BJ (cell line): Measurements from ENCODE around the gene ZC3H12D. TPM values are rescaled to one million over a fixed set of nuclear protein-coding genes. Genes with fewer than 3 reads are reported as not detected.

Source experiments
- CTCF ChIA-PET: fragments of 350-600 bp; formaldehyde crosslinking; extraction: SDS; loops from one replicate; lab custom pipeline; 2021; ENCODE audit warnings: antibody characterized with exemption, inconsistent platforms; lab: Yijun Ruan, JAX
- POLR2A ChIA-PET: fragments of 300-600 bp; sonication (Branson Sonifier 250); formaldehyde crosslinking; extraction: SDS; loops from one replicate; lab custom pipeline; 2021; ENCODE audit warnings: antibody characterized with exemption; lab: Charles Lee
- DNase-seq: peaks from one replicate; pipeline ENCODE4 v3.0.0-alpha.2; 2011; ENCODE audit warnings: low read depth
- H3K27me3 ChIP-seq: 2 replicates; pipeline ENCODE4 v1.6.0; 2011; ENCODE audit warnings: low read length; ENCODE audit not compliant: control insufficient read depth, insufficient read depth
- H3K36me3 ChIP-seq: 2 replicates; pipeline ENCODE4 v1.5.1; 2011; ENCODE audit warnings: low read length; ENCODE audit not compliant: control insufficient read depth, insufficient read depth
- H3K4me3 ChIP-seq: 2 replicates; pipeline ENCODE4 v1.5.1; 2011; ENCODE audit warnings: low read depth, mild to moderate bottlenecking, control low read depth, low read length
- polyA plus RNA-seq: library from polyadenylated mRNA; depleted of rRNA; stranded (reverse); fragments of >200 nt; gene quantifications from 2 replicates; pipeline ENCODE4 v1.2.3, GENCODE V29; 2011
- TF ChIP-seq, protein P1 (sequence below): IDR thresholded peaks from 2 replicates; pipeline ENCODE4 v1.5.1; 2011; ENCODE audit warnings: low read depth, mild to moderate bottlenecking, control low read depth, inconsistent platforms, low read length, moderate library complexity; ENCODE audit not compliant: insufficient read depth

Gene ZC3H12D
- polyA plus RNA-seq, 1 experiment: 0.04 TPM

DNA sequence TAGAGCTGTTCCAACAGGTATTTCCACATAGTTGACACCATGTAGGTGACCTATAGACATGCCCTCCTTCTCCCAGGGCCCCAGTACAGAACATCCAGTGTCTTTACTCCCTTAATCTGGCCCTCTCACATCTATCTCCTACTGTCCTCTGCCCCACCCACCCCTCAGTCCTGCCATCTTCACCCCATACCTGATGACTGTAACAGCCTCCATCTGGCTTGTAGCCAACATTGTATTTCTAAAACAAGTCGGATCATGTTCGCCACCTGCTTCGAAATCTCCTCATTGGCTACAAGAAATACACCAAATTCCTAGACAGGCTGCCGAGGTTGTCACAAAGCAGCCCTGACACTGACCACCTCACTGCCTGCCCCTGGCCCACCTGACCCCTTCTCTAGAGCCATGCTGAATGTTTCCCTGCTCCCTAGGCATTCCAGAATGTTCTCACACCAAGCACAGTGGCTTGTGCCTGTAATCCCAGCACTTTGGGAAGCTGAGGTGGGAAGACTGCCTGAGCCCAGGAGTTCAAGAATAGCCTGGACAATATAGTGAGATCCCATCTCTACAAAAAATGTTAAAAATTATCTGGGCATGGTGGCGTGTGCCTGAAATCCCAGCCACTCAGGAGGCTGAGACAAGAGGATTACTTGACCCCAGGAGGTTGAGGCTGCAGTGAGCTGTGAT lies 6.0 kb downstream of the ZC3H12D start:
- TF ChIP-seq, protein P1, sequence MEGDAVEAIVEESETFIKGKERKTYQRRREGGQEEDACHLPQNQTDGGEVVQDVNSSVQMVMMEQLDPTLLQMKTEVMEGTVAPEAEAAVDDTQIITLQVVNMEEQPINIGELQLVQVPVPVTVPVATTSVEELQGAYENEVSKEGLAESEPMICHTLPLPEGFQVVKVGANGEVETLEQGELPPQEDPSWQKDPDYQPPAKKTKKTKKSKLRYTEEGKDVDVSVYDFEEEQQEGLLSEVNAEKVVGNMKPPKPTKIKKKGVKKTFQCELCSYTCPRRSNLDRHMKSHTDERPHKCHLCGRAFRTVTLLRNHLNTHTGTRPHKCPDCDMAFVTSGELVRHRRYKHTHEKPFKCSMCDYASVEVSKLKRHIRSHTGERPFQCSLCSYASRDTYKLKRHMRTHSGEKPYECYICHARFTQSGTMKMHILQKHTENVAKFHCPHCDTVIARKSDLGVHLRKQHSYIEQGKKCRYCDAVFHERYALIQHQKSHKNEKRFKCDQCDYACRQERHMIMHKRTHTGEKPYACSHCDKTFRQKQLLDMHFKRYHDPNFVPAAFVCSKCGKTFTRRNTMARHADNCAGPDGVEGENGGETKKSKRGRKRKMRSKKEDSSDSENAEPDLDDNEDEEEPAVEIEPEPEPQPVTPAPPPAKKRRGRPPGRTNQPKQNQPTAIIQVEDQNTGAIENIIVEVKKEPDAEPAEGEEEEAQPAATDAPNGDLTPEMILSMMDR: no peak
- CTCF ChIA-PET: interaction anchor here (1.4 to 1.7 kb wide), 2 partner anchors 14 to 46 kb away, joined by 4 to 5 read pairs; no protein-coding TSS in a partner anchor
- no peak for DNase-seq
- no peak overlapping the region for H3K4me3 ChIP-seq
- H3K36me3 ChIP-seq: no peaks in the 10 kb centered on the region
- POLR2A ChIA-PET: no interaction called here
- no peaks in the 10 kb centered on the region for H3K27me3 ChIP-seq

DNA sequence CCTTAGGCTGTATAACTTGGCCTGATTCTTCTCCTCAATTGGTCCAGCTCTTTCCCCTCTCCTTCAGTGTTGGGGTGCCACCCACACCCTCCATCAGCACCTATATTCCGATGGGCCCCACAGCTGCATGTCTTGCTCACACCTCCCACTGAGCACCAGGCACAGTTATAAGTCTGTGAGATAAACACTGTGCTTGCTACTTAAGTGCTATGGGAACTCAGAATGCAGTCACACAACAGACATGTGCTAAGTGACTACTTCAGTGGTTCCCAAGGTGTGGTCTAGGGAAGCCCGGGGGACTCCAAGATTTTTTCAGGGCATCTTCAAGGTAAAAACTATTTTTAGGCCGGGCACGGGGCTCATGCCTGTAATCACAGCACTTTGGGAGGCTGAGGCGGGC lies 7.3 kb downstream of the ZC3H12D start:
- TF ChIP-seq, protein P1: no peak
- no peaks in the 10 kb centered on the region for H3K36me3 ChIP-seq
- ChIA-PET CTCF (interaction anchor here (0.6 kb wide), 1 partner anchor 13 kb away, joined by 3 read pairs; no protein-coding TSS in a partner anchor), POLR2A (no interaction called here)
- no peak for DNase-seq
- H3K4me3 ChIP-seq: no peak overlapping the region
- no peaks in the 10 kb centered on the region; the same call in 1 of the 2 replicates for H3K27me3 ChIP-seq

DNA sequence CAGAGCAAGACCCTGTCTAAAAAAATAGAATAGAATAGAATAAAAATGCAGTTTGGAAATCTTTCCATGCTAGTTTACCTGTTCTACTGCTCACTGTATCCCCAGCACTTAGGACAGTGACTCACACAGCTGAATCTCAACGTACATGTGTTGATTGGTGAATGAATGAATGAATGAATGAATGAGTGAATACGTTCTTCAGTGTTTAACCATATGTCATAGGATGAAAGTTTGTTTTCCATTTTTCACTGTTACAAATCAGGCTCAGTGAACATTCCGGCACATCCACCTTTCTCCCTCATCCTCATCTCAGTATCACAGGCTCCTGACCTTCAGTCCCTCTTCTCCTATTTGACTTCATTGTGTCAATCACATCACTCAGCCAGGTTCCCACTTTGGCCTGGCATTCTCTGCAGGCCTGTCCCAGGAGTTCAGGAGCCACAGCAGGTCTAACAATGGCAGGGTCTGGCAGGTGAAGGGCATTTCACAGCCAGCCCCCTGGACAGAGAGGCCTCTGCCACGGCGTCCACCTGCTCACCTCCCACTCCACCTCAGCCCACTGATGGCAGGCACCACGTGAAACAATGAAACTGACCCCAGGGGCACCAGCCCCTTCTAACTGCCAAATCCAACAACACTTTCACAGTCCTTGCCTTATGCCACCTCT lies 7.9 kb downstream of the ZC3H12D start:
- TF ChIP-seq, protein P1: no peak
- DNase-seq: no peak
- ChIA-PET POLR2A (no interaction called here), CTCF (no interaction called here)
- H3K4me3 ChIP-seq: no peak overlapping the region
- no peaks in the 10 kb centered on the region; the same call in 1 of the 2 replicates for H3K27me3 ChIP-seq
- no peaks in the 10 kb centered on the region for H3K36me3 ChIP-seq

DNA sequence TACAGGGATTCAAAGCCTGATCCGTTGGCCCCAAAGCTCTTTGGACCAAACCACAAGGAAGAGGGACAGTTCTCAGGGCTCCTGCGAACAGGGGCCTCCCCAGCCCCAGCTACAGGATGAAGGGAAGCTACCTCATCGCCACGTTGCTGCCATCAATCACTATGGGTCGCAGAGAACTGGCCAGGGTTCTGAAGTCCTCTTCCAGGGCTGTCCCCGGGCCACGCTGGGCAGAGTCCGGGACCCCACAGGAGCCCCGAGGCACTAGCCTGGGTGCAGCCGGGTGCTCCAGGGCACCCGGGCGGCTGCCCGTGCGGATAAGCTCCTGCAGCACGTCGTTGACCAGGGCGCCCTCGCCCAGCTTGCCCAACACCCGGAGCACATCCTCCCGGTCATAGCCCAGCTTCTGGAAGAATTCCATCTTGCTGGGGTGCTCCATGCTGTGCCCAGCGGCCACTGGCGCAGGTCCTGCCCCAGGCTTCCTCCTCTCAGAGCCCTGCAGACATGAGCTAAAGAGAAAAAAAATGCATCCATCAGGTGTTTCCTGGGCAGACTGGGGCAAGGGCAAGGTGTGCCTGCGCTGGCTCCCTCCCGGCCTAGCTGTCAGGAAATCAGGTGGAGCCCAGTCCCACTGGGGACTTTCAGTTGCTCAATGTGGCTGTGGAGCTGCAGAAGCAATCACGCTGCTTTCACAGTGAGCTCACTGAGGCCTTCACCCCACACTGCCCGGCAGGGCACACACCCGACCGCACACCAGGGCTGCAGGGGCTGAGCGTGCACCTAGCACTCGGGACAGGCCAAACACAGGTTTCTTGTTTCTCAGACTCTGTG lies 10.5 kb downstream of the ZC3H12D start:
- TF ChIP-seq, protein P1: no peak
- Histone ChIP-seq H3K4me3 (no peak overlapping the region), H3K36me3 (no peaks in the 10 kb centered on the region), H3K27me3 (no peaks in the 10 kb centered on the region; the same call in none of the 2 replicates)
- ChIA-PET CTCF (interaction anchor here (1.1 to 1.3 kb wide), 3 partner anchors 11 to 19 kb away, joined by 3 read pairs; no protein-coding TSS in a partner anchor), POLR2A (no interaction called here)
- no peak for DNase-seq
